Neural cell (in vitro differentiated cells): ENCODE data around the gene KBTBD3.

ENCODE experiments used
- EP300 ChIP-seq: fragments of 450-650 bp; conservative IDR thresholded peaks from 2 replicates; pipeline ENCODE4 v1.6.1; 2014; ENCODE audit warnings: antibody characterized with exemption, mild to moderate bottlenecking, moderate library complexity; ENCODE audit not compliant: poor library complexity, severe bottlenecking
- EZH2 ChIP-seq: fragments of 200-600, 300-800 bp; shearing (Covaris generic), sonication (generic); IDR thresholded peaks from 2 replicates; pipeline ENCODE4 v1.6.1; 2014; ENCODE audit warnings: antibody characterized with exemption, low read length, borderline replicate concordance, mild to moderate bottlenecking; ENCODE audit not compliant: insufficient read depth, poor library complexity, severe bottlenecking
- MXI1 ChIP-seq: fragments of 450-650 bp; conservative IDR thresholded peaks from 2 replicates; pipeline ENCODE4 v1.6.1; 2014; ENCODE audit warnings: antibody characterized with exemption, mild to moderate bottlenecking; ENCODE audit not compliant: poor library complexity, severe bottlenecking
- POLR2AphosphoS5 ChIP-seq: IDR thresholded peaks from 2 replicates; pipeline ENCODE4 v1.6.1; 2012
- RAD21 ChIP-seq: fragments of 450-650 bp; conservative IDR thresholded peaks from 2 replicates; pipeline ENCODE4 v1.6.1; 2014; ENCODE audit warnings: antibody characterized with exemption, mild to moderate bottlenecking, moderate library complexity
- SMC3 ChIP-seq: fragments of 450-650 bp; conservative IDR thresholded peaks from 2 replicates; pipeline ENCODE4 v1.6.1; 2014; ENCODE audit warnings: antibody characterized with exemption, mild to moderate bottlenecking, moderate library complexity; ENCODE audit not compliant: poor library complexity
- TF ChIP-seq, protein P1 (sequence below): fragments of 450-650 bp; IDR thresholded peaks from 2 replicates; pipeline ENCODE4 v1.5.1; 2014; ENCODE audit warnings: antibody characterized with exemption, mild to moderate bottlenecking, moderate library complexity; ENCODE audit not compliant: poor library complexity, severe bottlenecking
- TF ChIP-seq, protein P2 (sequence below): IDR thresholded peaks from 2 replicates; pipeline ENCODE4 v1.6.1; 2012; ENCODE audit warnings: borderline replicate concordance

DNA sequence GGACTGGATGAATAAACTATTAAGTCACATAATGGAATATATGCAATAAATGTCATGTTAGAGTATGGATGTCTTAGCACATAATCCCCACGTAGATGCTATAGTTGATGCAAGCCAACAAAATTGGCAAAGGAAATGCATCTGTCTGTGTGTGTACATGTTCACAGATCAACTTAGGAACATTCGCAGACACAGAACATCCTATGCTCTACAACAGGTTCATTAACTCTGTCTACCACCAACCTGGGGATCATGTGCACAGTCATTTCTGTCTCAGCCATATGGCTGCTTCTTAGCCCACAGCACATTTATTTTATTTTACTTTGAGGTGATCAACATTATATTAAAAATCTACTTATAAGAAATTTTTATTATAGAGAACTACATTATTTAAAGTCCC, 60.1 kb downstream of the KBTBD3 start:
- TF ChIP-seq RAD21: no peak
- TF ChIP-seq, protein P1, sequence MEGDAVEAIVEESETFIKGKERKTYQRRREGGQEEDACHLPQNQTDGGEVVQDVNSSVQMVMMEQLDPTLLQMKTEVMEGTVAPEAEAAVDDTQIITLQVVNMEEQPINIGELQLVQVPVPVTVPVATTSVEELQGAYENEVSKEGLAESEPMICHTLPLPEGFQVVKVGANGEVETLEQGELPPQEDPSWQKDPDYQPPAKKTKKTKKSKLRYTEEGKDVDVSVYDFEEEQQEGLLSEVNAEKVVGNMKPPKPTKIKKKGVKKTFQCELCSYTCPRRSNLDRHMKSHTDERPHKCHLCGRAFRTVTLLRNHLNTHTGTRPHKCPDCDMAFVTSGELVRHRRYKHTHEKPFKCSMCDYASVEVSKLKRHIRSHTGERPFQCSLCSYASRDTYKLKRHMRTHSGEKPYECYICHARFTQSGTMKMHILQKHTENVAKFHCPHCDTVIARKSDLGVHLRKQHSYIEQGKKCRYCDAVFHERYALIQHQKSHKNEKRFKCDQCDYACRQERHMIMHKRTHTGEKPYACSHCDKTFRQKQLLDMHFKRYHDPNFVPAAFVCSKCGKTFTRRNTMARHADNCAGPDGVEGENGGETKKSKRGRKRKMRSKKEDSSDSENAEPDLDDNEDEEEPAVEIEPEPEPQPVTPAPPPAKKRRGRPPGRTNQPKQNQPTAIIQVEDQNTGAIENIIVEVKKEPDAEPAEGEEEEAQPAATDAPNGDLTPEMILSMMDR: no peak
- TF ChIP-seq, protein P2, sequence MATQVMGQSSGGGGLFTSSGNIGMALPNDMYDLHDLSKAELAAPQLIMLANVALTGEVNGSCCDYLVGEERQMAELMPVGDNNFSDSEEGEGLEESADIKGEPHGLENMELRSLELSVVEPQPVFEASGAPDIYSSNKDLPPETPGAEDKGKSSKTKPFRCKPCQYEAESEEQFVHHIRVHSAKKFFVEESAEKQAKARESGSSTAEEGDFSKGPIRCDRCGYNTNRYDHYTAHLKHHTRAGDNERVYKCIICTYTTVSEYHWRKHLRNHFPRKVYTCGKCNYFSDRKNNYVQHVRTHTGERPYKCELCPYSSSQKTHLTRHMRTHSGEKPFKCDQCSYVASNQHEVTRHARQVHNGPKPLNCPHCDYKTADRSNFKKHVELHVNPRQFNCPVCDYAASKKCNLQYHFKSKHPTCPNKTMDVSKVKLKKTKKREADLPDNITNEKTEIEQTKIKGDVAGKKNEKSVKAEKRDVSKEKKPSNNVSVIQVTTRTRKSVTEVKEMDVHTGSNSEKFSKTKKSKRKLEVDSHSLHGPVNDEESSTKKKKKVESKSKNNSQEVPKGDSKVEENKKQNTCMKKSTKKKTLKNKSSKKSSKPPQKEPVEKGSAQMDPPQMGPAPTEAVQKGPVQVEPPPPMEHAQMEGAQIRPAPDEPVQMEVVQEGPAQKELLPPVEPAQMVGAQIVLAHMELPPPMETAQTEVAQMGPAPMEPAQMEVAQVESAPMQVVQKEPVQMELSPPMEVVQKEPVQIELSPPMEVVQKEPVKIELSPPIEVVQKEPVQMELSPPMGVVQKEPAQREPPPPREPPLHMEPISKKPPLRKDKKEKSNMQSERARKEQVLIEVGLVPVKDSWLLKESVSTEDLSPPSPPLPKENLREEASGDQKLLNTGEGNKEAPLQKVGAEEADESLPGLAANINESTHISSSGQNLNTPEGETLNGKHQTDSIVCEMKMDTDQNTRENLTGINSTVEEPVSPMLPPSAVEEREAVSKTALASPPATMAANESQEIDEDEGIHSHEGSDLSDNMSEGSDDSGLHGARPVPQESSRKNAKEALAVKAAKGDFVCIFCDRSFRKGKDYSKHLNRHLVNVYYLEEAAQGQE: no peak
- no peak for TF ChIP-seq MXI1
- no peak for TF ChIP-seq POLR2AphosphoS5
- TF ChIP-seq EZH2: no peak
- no peak for TF ChIP-seq SMC3
- no peak for TF ChIP-seq EP300
